Loucy (cell line): ENCODE data around the gene FBLN7.
A peak's percentile ranks its signal among the peaks of the same experiment; 100 is the strongest.

Source experiments
- H2AFZ ChIP-seq: fragments of 200-600 bp; sonication (generic); 2 replicates; pipeline ENCODE4 v1.6.0; 2016; ENCODE audit warnings: antibody characterized with exemption, mild to moderate bottlenecking, low read length, moderate library complexity
- H3F3A ChIP-seq: fragments of 200-600 bp; 2 replicates; pipeline ENCODE4 v1.6.0; 2016; ENCODE audit warnings: antibody characterized with exemption, low read depth, mild to moderate bottlenecking
- H3K27me3 ChIP-seq: fragments of 200-600 bp; sonication (generic); 2 replicates; pipeline ENCODE4 v1.6.1; 2014; ENCODE audit warnings: low read length, mild to moderate bottlenecking; ENCODE audit not compliant: insufficient read depth, poor library complexity, severe bottlenecking
- H3K36me3 ChIP-seq: fragments of 200-600 bp; sonication (generic); 2 replicates; pipeline ENCODE4 v1.6.1; 2016; ENCODE audit warnings: low read length; ENCODE audit not compliant: insufficient read depth
- H3K4me1 ChIP-seq: fragments of 200-600 bp; sonication (generic); 2 replicates; pipeline ENCODE4 v1.5.1; 2014; ENCODE audit warnings: low read length, mild to moderate bottlenecking; ENCODE audit not compliant: insufficient read depth, poor library complexity, severe bottlenecking
- H3K4me2 ChIP-seq: fragments of 200-600 bp; sonication (generic); 2 replicates; pipeline ENCODE4 v1.6.0; 2014; ENCODE audit warnings: antibody characterized with exemption, low read length, low read depth, mild to moderate bottlenecking; ENCODE audit not compliant: poor library complexity, severe bottlenecking
- H3K4me3 ChIP-seq: fragments of 200-600 bp; sonication (generic); 2 replicates; pipeline ENCODE4 v1.5.1; 2014; ENCODE audit warnings: low read length, mild to moderate bottlenecking, mixed read lengths; ENCODE audit not compliant: poor library complexity, severe bottlenecking
- H3K79me2 ChIP-seq: fragments of 200-600 bp; sonication (generic); 2 replicates; pipeline ENCODE4 v1.6.1; 2014; ENCODE audit warnings: low read length; ENCODE audit not compliant: insufficient read depth
- H3K9ac ChIP-seq: fragments of 200-600 bp; sonication (generic); 2 replicates; pipeline ENCODE4 v1.6.0; 2014; ENCODE audit warnings: mild to moderate bottlenecking, low read depth, low read length, moderate library complexity; ENCODE audit not compliant: poor library complexity, severe bottlenecking
- H3K9me2 ChIP-seq: fragments of 200-600 bp; sonication (generic); replicated peaks from 2 replicates; pipeline ENCODE4 v1.6.1; 2016; ENCODE audit warnings: low read depth, low read length, mixed read lengths
- H3K9me3 ChIP-seq: fragments of 200-600 bp; sonication (generic); 2 replicates; pipeline ENCODE4 v1.6.1; 2014; ENCODE audit warnings: mild to moderate bottlenecking, antibody characterized with exemption, low read length, low read depth; ENCODE audit not compliant: insufficient read depth
- H4K20me1 ChIP-seq: fragments of 200-600 bp; sonication (generic); 2 replicates; pipeline ENCODE4 v1.6.0; 2014; ENCODE audit warnings: antibody characterized with exemption, low read length, mild to moderate bottlenecking; ENCODE audit not compliant: insufficient read depth, poor library complexity, severe bottlenecking
- CTCF ChIP-seq: fragments of 200-600 bp; sonication (generic); conservative IDR thresholded peaks from 2 replicates; pipeline ENCODE4 v1.5.1; 2014; ENCODE audit warnings: mild to moderate bottlenecking, antibody characterized with exemption, low read length
- EZH2phosphoT487 ChIP-seq: fragments of 200-600 bp; IDR thresholded peaks from 2 replicates; pipeline ENCODE4 v1.6.1; 2018; ENCODE audit warnings: antibody characterized with exemption, mild to moderate bottlenecking, moderate library complexity, borderline replicate concordance

FBLN7 gene

GRCh38 chr2:112195167-112195766 is 57.1 kb downstream of the FBLN7 start:
- TF ChIP-seq CTCF (no peak), EZH2phosphoT487 (no peak)
- Histone ChIP-seq H3K4me1 (peaks cover 28% of the 10 kb centered on the region), H3K79me2 (no peaks in the 10 kb centered on the region), H3F3A (no peaks in the 10 kb centered on the region), H3K9me2 (no peaks in the 10 kb centered on the region), H3K4me2 (no peak overlapping the region), H3K9ac (no peak overlapping the region), H3K4me3 (no peak overlapping the region), H3K36me3 (no peaks in the 10 kb centered on the region), H3K27me3 (no peaks in the 10 kb centered on the region), H2AFZ (0 out of 2 replicates have a peak overlapping the region, but pooled peaks have one; percentile 52), H4K20me1 (no peaks in the 10 kb centered on the region), H3K9me3 (no peaks in the 10 kb centered on the region)

- H3K27me3 ChIP-seq: no peaks in the 10 kb centered on the region
- H3F3A ChIP-seq: no peaks in the 10 kb centered on the region
- H3K9ac ChIP-seq: no peak overlapping the region
- no peaks in the 10 kb centered on the region for H3K9me3 ChIP-seq
- H2AFZ ChIP-seq: peak overlapping the region; percentile 52; the same call in 1 of the 2 replicates
- no peaks in the 10 kb centered on the region for H3K36me3 ChIP-seq
- no peak overlapping the region for H3K4me2 ChIP-seq
- H3K4me1 ChIP-seq: peaks cover 28% of the 10 kb centered on the region
- H3K4me3 ChIP-seq: no peak overlapping the region
- H3K9me2 ChIP-seq: no peaks in the 10 kb centered on the region
- no peaks in the 10 kb centered on the region for H3K79me2 ChIP-seq
- no peak for TF ChIP-seq CTCF
- TF ChIP-seq EZH2phosphoT487: no peak
- no peaks in the 10 kb centered on the region for H4K20me1 ChIP-seq
Measured at GRCh38 chr2:112195950-112196349, 57.8 kb downstream of the FBLN7 start.

- H2AFZ ChIP-seq: no peak overlapping the region
- no peaks in the 10 kb centered on the region for H3K27me3 ChIP-seq
- H3F3A ChIP-seq: no peaks in the 10 kb centered on the region
- no peak overlapping the region for H3K4me3 ChIP-seq
- peaks cover 18% of the 10 kb centered on the region for H3K4me1 ChIP-seq
- no peaks in the 10 kb centered on the region for H3K36me3 ChIP-seq
- no peaks in the 10 kb centered on the region for H4K20me1 ChIP-seq
- H3K9ac ChIP-seq: no peak overlapping the region
- H3K4me2 ChIP-seq: no peak overlapping the region
- H3K9me3 ChIP-seq: no peaks in the 10 kb centered on the region
- no peaks in the 10 kb centered on the region for H3K79me2 ChIP-seq
- no peaks in the 10 kb centered on the region for H3K9me2 ChIP-seq
- no peak for TF ChIP-seq EZH2phosphoT487
Measured at GRCh38 chr2:112197868-112198267, 59.7 kb downstream of the FBLN7 start.

- Histone ChIP-seq H3K9ac (no peak overlapping the region), H3K27me3 (no peaks in the 10 kb centered on the region), H3F3A (no peaks in the 10 kb centered on the region), H3K36me3 (no peaks in the 10 kb centered on the region), H3K4me2 (no peak overlapping the region), H4K20me1 (no peaks in the 10 kb centered on the region), H3K79me2 (no peaks in the 10 kb centered on the region), H3K4me3 (no peak overlapping the region), H3K4me1 (peaks cover 17% of the 10 kb centered on the region), H3K9me3 (peaks cover 6% of the 10 kb centered on the region), H2AFZ (no peak overlapping the region), H3K9me2 (no peaks in the 10 kb centered on the region)
- no peak for TF ChIP-seq EZH2phosphoT487
Measured at GRCh38 chr2:112198780-112199179, 60.6 kb downstream of the FBLN7 start.
